Measurements from ENCODE around the gene POC1B.

The POC1B gene

GRCh38 chr12:89547101-89547500 lies 21.3 kb upstream of the POC1B start:
- FAIRE-seq: no peak
- no peak for DNase-seq (ENCODE audit: insufficient read length, low spot score)
- no peak for TF ChIP-seq CTCF (IDR thresholded peaks at IDR 0.05; ENCODE audit: insufficient read depth, missing control alignments)

- no peak for TF ChIP-seq CTCF (IDR thresholded peaks at IDR 0.05; ENCODE audit: insufficient read depth, missing control alignments)
- DNase-seq (ENCODE audit: insufficient read length, low spot score) (no peak), FAIRE-seq (no peak)
Observed at GRCh38 chr12:89546151-89546550, 20.3 kb upstream of the POC1B start.

- no peak for TF ChIP-seq CTCF (IDR thresholded peaks at IDR 0.05; ENCODE audit: insufficient read depth, missing control alignments)
- peak; percentile 67 for FAIRE-seq
Observed at GRCh38 chr12:89544681-89545184, 18.9 kb upstream of the POC1B start.

GRCh38 chr12:89544022-89544421 lies 18.2 kb upstream of the POC1B start:
- FAIRE-seq (peak; percentile 21), DNase-seq (ENCODE audit: insufficient read length, low spot score) (no peak)
- TF ChIP-seq CTCF (IDR thresholded peaks at IDR 0.05; ENCODE audit: insufficient read depth, missing control alignments): no peak

More at GRCh38 chr12:89544681-89545184, 18.9 kb upstream of the POC1B start:
- no peak for DNase-seq (ENCODE audit: insufficient read length, low spot score)

GRCh38 chr12:89542912-89543592 lies 17.2 kb upstream of the POC1B start:
- no peak for FAIRE-seq
- peak; percentile 93 for TF ChIP-seq CTCF (IDR thresholded peaks at IDR 0.05; ENCODE audit: insufficient read depth, missing control alignments)
- no peak for DNase-seq (ENCODE audit: insufficient read length, low spot score)

- DNase-seq (ENCODE audit: insufficient read length, low spot score) (no peak), FAIRE-seq (no peak)
- no peak for TF ChIP-seq CTCF (IDR thresholded peaks at IDR 0.05; ENCODE audit: insufficient read depth, missing control alignments)
Observed at GRCh38 chr12:89542236-89542635, 16.4 kb upstream of the POC1B start.

- DNase-seq (ENCODE audit: insufficient read length, low spot score) (no peak), FAIRE-seq (peak; percentile 11)
- TF ChIP-seq CTCF (IDR thresholded peaks at IDR 0.05; ENCODE audit: insufficient read depth, missing control alignments): no peak
Observed at GRCh38 chr12:89540586-89540985, 14.7 kb upstream of the POC1B start.
